IMR-90 (cell line): ENCODE measurements around the gene MCMBP. TPM values are rescaled to one million over a fixed set of nuclear protein-coding genes. Genes with fewer than 3 reads are reported as not detected.

Experiments used
- ATAC-seq: fragments of 200-7000 bp; cut with Tn5 transposase; 2 replicates; pipeline ENCODE4 v1.9.1; 2020; ENCODE audit warnings: low read depth, mild to moderate bottlenecking, moderate library complexity
- BruUV-seq: library from RNA; stranded (reverse); fragments of 400-500 nt; replicated peaks from 2 replicates; lab custom pipeline; 2021; lab: Mats Ljungman, UMichigan
- CTCF ChIA-PET: fragments of 300-600 bp; formaldehyde crosslinking; extraction: SDS; loops from one replicate; lab custom pipeline; 2021; ENCODE audit warnings: antibody characterized with exemption; lab: Yijun Ruan, JAX
- POLR2A ChIA-PET: fragments of 300-600 bp; sonication (Branson Sonifier 250); formaldehyde crosslinking; loops from one replicate; lab custom pipeline; 2022; ENCODE audit warnings: antibody characterized with exemption; ENCODE audit not compliant: unreplicated experiment; lab: Charles Lee
- DNase-seq: peaks from one replicate; pipeline ENCODE4 v3.0.0; 2013
- H2AFZ ChIP-seq: replicated peaks from 2 replicates; pipeline ENCODE3; 2013; ENCODE audit warnings: low read length, mild to moderate bottlenecking; ENCODE audit not compliant: poor library complexity
- H2AK5ac ChIP-seq: 2 replicates; pipeline ENCODE4 v1.6.1; 2013; ENCODE audit warnings: low read depth, low read length, inconsistent platforms
- H2AK9ac ChIP-seq: replicated peaks from 2 replicates; pipeline ENCODE3; 2013; ENCODE audit warnings: mild to moderate bottlenecking, low read depth, low read length, moderate library complexity; ENCODE audit not compliant: poor library complexity
- H2BK120ac ChIP-seq: 2 replicates; pipeline ENCODE4 v1.6.1; 2013; ENCODE audit warnings: low read depth, low read length, inconsistent platforms
- H2BK15ac ChIP-seq: 3 replicates; pipeline ENCODE4 v1.6.1; 2013; ENCODE audit warnings: low read depth, low read length, inconsistent platforms
- H2BK20ac ChIP-seq: 2 replicates; pipeline ENCODE4 v1.6.1; 2013; ENCODE audit warnings: low read depth, mild to moderate bottlenecking, inconsistent platforms, low read length, moderate library complexity
- H2BK5ac ChIP-seq: 2 replicates; pipeline ENCODE4 v1.6.1; 2013; ENCODE audit warnings: mild to moderate bottlenecking, low read depth, low read length, inconsistent platforms; ENCODE audit not compliant: poor library complexity, severe bottlenecking
- H3K14ac ChIP-seq: replicated peaks from 2 replicates; pipeline ENCODE4 v1.6.1; 2013; ENCODE audit warnings: low read depth, low read length, inconsistent platforms
- H3K18ac ChIP-seq: 2 replicates; pipeline ENCODE4 v1.6.1; 2013; ENCODE audit warnings: low read depth, low read length, control low read depth
- H3K23ac ChIP-seq: 2 replicates; pipeline ENCODE4 v1.6.1; 2013; ENCODE audit warnings: low read depth, low read length, inconsistent platforms
- H3K27ac ChIP-seq: 2 replicates; pipeline ENCODE4 v1.5.1; 2013; ENCODE audit warnings: mild to moderate bottlenecking, control low read depth, low read length; ENCODE audit not compliant: insufficient read depth
- H3K27me3 ChIP-seq: 2 replicates; pipeline ENCODE4 v1.6.1; 2013; ENCODE audit warnings: low read length; ENCODE audit not compliant: control insufficient read depth, insufficient read depth
- H3K36me3 ChIP-seq: 2 replicates; pipeline ENCODE4 v1.6.1; 2013; ENCODE audit warnings: low read length, mixed read lengths; ENCODE audit not compliant: control insufficient read depth, insufficient read depth
- H3K4ac ChIP-seq: 2 replicates; pipeline ENCODE4 v1.6.1; 2013; ENCODE audit warnings: low read depth, low read length, inconsistent platforms
- H3K4me1 ChIP-seq: 2 replicates; pipeline ENCODE4 v1.6.1; 2013; ENCODE audit warnings: low read length, mixed read lengths; ENCODE audit not compliant: control insufficient read depth, insufficient read depth
- H3K4me2 ChIP-seq: 2 replicates; pipeline ENCODE4 v1.6.1; 2013; ENCODE audit warnings: low read depth, mild to moderate bottlenecking, control low read depth, low read length, moderate library complexity
- H3K4me3 ChIP-seq: 2 replicates; pipeline ENCODE4 v1.5.1; 2013; ENCODE audit warnings: low read depth, mild to moderate bottlenecking, control low read depth, low read length, moderate library complexity; ENCODE audit not compliant: insufficient read depth
- H3K56ac ChIP-seq: 2 replicates; pipeline ENCODE4 v1.6.1; 2013; ENCODE audit warnings: low read length, inconsistent platforms; ENCODE audit not compliant: insufficient read depth; ENCODE audit errors: extremely low read depth
- H3K79me1 ChIP-seq, 2 experiments: 2 replicates each; pipeline ENCODE4 v1.6.1; 2013; ENCODE audit warnings: low read length in 2 of 2, inconsistent platforms in 1 of 2, low read depth in 1 of 2
- H3K9ac ChIP-seq: 2 replicates; pipeline ENCODE4 v1.6.1; 2013; ENCODE audit warnings: low read depth, low read length, control low read depth
- H3K9me1 ChIP-seq: 2 replicates; pipeline ENCODE4 v1.6.1; 2013; ENCODE audit warnings: low read length, inconsistent platforms; ENCODE audit not compliant: insufficient read depth
- H3K9me3 ChIP-seq: 2 replicates; pipeline ENCODE4 v1.6.1; 2013; ENCODE audit warnings: low read length; ENCODE audit not compliant: control insufficient read depth, insufficient read depth
- H4K20me1 ChIP-seq: 2 replicates; pipeline ENCODE4 v1.6.1; 2013; ENCODE audit warnings: low read length, inconsistent platforms; ENCODE audit not compliant: insufficient read depth
- H4K5ac ChIP-seq: 2 replicates; pipeline ENCODE4 v1.6.1; 2013; ENCODE audit warnings: mild to moderate bottlenecking, low read depth, low read length, control low read depth
- H4K8ac ChIP-seq, 2 experiments: 2 replicates each; pipeline ENCODE4 v1.6.1; 2013; ENCODE audit warnings: low read depth in 2 of 2, low read length in 2 of 2, control low read depth in 1 of 2, inconsistent platforms in 1 of 2
- H4K91ac ChIP-seq: 2 replicates; pipeline ENCODE4 v1.6.1; 2013; ENCODE audit warnings: low read depth, low read length, inconsistent platforms; ENCODE audit not compliant: insufficient read depth
- BHLHE40 ChIP-seq: fragments of 150-350 bp; IDR thresholded peaks from 2 replicates; pipeline ENCODE4 v1.6.1; 2016; ENCODE audit warnings: mild to moderate bottlenecking, low read depth, low read length
- CEBPB ChIP-seq: IDR thresholded peaks from 2 replicates; pipeline ENCODE4 v1.6.1; 2012; ENCODE audit warnings: low read depth, low read length, improper control_type of control experiment
- NFE2L2 ChIP-seq: fragments of 150-350 bp; IDR thresholded peaks from 2 replicates; pipeline ENCODE4 v1.6.1; 2016; ENCODE audit warnings: low read depth, mild to moderate bottlenecking, low read length
- RCOR1 ChIP-seq: IDR thresholded peaks from 2 replicates; pipeline ENCODE4 v1.6.1; 2012; ENCODE audit warnings: mild to moderate bottlenecking, low read length, improper control_type of control experiment; ENCODE audit not compliant: insufficient replicate concordance
- WGBS, 2 experiments: methylation state at CpG; one replicate each; pipeline versions ENCODE4 v1.1.5 to v1.1.7; 2013; ENCODE audit warnings: missing lambda C conversion rate in 2 of 2; ENCODE audit not compliant: insufficient read length in 1 of 2; ENCODE audit errors: extremely low coverage in 2 of 2; 5-methylcytosine and 5-hydroxymethylcytosine counted together
- dilution Hi-C: fragments of 300-500 bp; cut with HindIII; formaldehyde crosslinking; loops from one replicate; pipeline ENCODE4 v1.14.3; 2018; ENCODE audit warnings: low sequenced_read_pairs; ENCODE audit not compliant: unreplicated experiment
- in situ Hi-C: fragments of 300-500 bp; cut with MboI; formaldehyde crosslinking; loops from 3 replicates; pipeline ENCODE4 v1.14.3; 2019; ENCODE audit warnings: low sequenced_read_pairs, inconsistent platforms, mixed read lengths
- intact Hi-C: fragments of 100-400 bp; cut with micrococcal nuclease; formaldehyde crosslinking; loops from 2 replicates; pipeline ENCODE4 v1.10.0; 2022
- polyA plus RNA-seq, 3 experiments: library from polyadenylated mRNA; depleted of rRNA; stranded (reverse); fragments of >200 nt; gene quantifications; 2 replicates each; pipeline ENCODE4 v1.2.3, GENCODE V29; 2012; ENCODE audit warnings: low replicate concordance in 1 of 3
- total RNA-seq: library from RNA; depleted of rRNA; stranded (reverse); fragments of >200 nt; gene quantifications from 2 replicates; pipeline ENCODE4 v1.2.3, GENCODE V29; 2012

The MCMBP gene
- total and polyA plus RNA-seq, 2 of the 4 experiments (the other 2 are of a cell fraction), result 39.0 to 59.9 TPM

- H2AK5ac ChIP-seq, result no peak overlapping the region
- TF ChIP-seq BHLHE40 (peak; percentile 48; the same call in 1 of the 2 replicates), NFE2L2 (no peak), RCOR1 (no peak), CEBPB (peak; percentile 80)
- H4K8ac ChIP-seq, result 0 out of 4 replicates have a peak overlapping the region, but pooled peaks of 1 of the 2 experiments have one; percentile 11
- H4K5ac ChIP-seq, result no peak overlapping the region
- in situ Hi-C loops (no loop called here), dilution Hi-C loops (no loop called here), intact Hi-C loops (no loop called here)
- no peak overlapping the region; the same call in 1 of the 2 replicates for H3K18ac ChIP-seq
- no CpG with 5 or more reads among the region's 5 CpGs for WGBS, 2 experiments
- POLR2A ChIA-PET, result no interaction called here
- ATAC-seq, result peak; percentile 89
- H3K56ac ChIP-seq, result no peak overlapping the region
- no peak overlapping the region for H2AFZ ChIP-seq
- no peaks in the 10 kb centered on the region for H3K27me3 ChIP-seq
- H3K27ac ChIP-seq, result no peak overlapping the region
- peaks cover 3% of the 10 kb centered on the region in 2 experiments; a peak in 2 of 4 replicates for H3K79me1 ChIP-seq
- no peak overlapping the region for H3K9ac ChIP-seq
- H4K91ac ChIP-seq, result no peak overlapping the region; the same call in 1 of the 2 replicates
- H3K4ac ChIP-seq, result 0 out of 2 replicates have a peak overlapping the region, but pooled peaks have one; percentile 5
- 0 out of 2 replicates have a peak, but pooled peaks cover 4% of the 10 kb centered on the region for H3K9me1 ChIP-seq
- BruUV-seq, result no TSS peak
- no peak overlapping the region for H3K23ac ChIP-seq
- H3K36me3 ChIP-seq, result no peaks in the 10 kb centered on the region
- no peak overlapping the region for H2BK15ac ChIP-seq
- peak overlapping the region; percentile 3 for H3K4me2 ChIP-seq
- H2BK120ac ChIP-seq, result peak overlapping the region; percentile 20; the same call in 1 of the 2 replicates
- no peaks in the 10 kb centered on the region for H3K9me3 ChIP-seq
- DNase-seq, result peak; percentile 78
- H2BK5ac ChIP-seq, result no peak overlapping the region
- H2BK20ac ChIP-seq, result no peak overlapping the region; the same call in 1 of the 2 replicates
- no peak overlapping the region for H3K4me3 ChIP-seq
- peaks cover 4% of the 10 kb centered on the region; the same call in 1 of the 2 replicates for H3K4me1 ChIP-seq
- no peak overlapping the region for H3K14ac ChIP-seq
- CTCF ChIA-PET, result no interaction called here
- H2AK9ac ChIP-seq, result no peak overlapping the region
- no peaks in the 10 kb centered on the region for H4K20me1 ChIP-seq
Measured at GRCh38 chr10:119786117-119786769, 86.4 kb downstream of the MCMBP start.
